Activated CD4-positive, alpha-beta T cell treated with anti-CD3 and anti-CD28 coated beads for 36 hours (primary cell): ENCODE measurements around the gene FBXL3. TPM values are rescaled to one million over a fixed set of nuclear protein-coding genes. Genes with fewer than 3 reads are reported as not detected.

ENCODE experiments used
- ATAC-seq: fragments of 200-7000 bp; cut with Tn5 transposase; one replicate; pipeline ENCODE4 v1.10.0; 2021; ENCODE audit warnings: mild to moderate bottlenecking, moderate library complexity
- CTCF ChIA-PET: fragments of 350-600 bp; sonication (Branson Sonifier 250); formaldehyde crosslinking; loops from one replicate; lab custom pipeline; 2021; ENCODE audit warnings: antibody characterized with exemption; lab: Charles Lee
- POLR2A ChIA-PET: fragments of 350-600 bp; sonication (Branson Sonifier 250); formaldehyde crosslinking; loops from one replicate; lab custom pipeline; 2021; ENCODE audit warnings: antibody characterized with exemption, inconsistent platforms; lab: Charles Lee
- DNase-seq: peaks from one replicate; pipeline ENCODE4 v3.0.0-alpha.2; 2020
- H3K27ac Mint-ChIP-seq: one replicate; pipeline ENCODE4 v1.8.0; 2021; ENCODE audit warnings: mixed read lengths
- H3K27me3 Mint-ChIP-seq: one replicate; pipeline ENCODE4 v1.8.0; 2021; ENCODE audit warnings: mixed read lengths
- H3K36me3 Mint-ChIP-seq: one replicate; pipeline ENCODE4 v1.8.0; 2021; ENCODE audit warnings: low read depth, mixed read lengths
- H3K4me1 Mint-ChIP-seq: one replicate; pipeline ENCODE4 v1.8.0; 2021; ENCODE audit warnings: mixed read lengths
- H3K4me3 Mint-ChIP-seq: one replicate; pipeline ENCODE4 v1.8.0; 2021; ENCODE audit warnings: mild to moderate bottlenecking, moderate library complexity, mixed read lengths
- H3K9me3 Mint-ChIP-seq: one replicate; pipeline ENCODE4 v1.8.0; 2021; ENCODE audit warnings: low read depth, mixed read lengths
- intact Hi-C, 2 experiments: fragments of 100-400 bp; cut with DNase I in 1 of 2; cut with micrococcal nuclease in 1 of 2; formaldehyde crosslinking; loops; one replicate each; pipeline versions ENCODE4 v1.14.2 to v1.15.1; 2022 to 2024; cut with DNase I, micrococcal nuclease
- total RNA-seq, 2 experiments: library from RNA; stranded (reverse); gene quantifications; one replicate each; pipeline ENCODE4 v1.2.3, GENCODE V29; 2021

FBXL3 gene
- total RNA-seq, 2 experiments from 2014 or later, result 28.4 to 31.6 TPM

GRCh38 chr13:77047649-77048343 is 20.8 kb upstream of the FBXL3 start:
- Mint-ChIP-seq H3K4me1 (peaks cover 4% of the 10 kb centered on the region), H3K9me3 (no peaks in the 10 kb centered on the region), H3K27ac (peak overlapping the region; percentile 45), H3K27me3 (no peaks in the 10 kb centered on the region), H3K4me3 (no peak overlapping the region), H3K36me3 (peaks cover 49% of the 10 kb centered on the region)
- ChIA-PET CTCF (no interaction called here), POLR2A (no interaction called here)
- DNase-seq (no peak), ATAC-seq (no peak)
- intact Hi-C loops, result no loop called here

GRCh38 chr13:77042566-77043177 is 15.7 kb upstream of the FBXL3 start:
- intact Hi-C loops, result no loop called here
- Mint-ChIP-seq H3K27ac (peak overlapping the region; percentile 44), H3K4me1 (peaks cover 8% of the 10 kb centered on the region), H3K4me3 (no peak overlapping the region), H3K36me3 (peaks cover 22% of the 10 kb centered on the region), H3K27me3 (no peaks in the 10 kb centered on the region), H3K9me3 (no peaks in the 10 kb centered on the region)
- no peak for DNase-seq
- ATAC-seq, result peak; percentile 58
- ChIA-PET CTCF (interaction anchor here (1.5 kb wide), 1 partner anchor 28 kb away, joined by 3 read pairs; no protein-coding TSS in a partner anchor), POLR2A (no interaction called here)

- no peak overlapping the region for H3K4me3 Mint-ChIP-seq
- no peaks in the 10 kb centered on the region for H3K27me3 Mint-ChIP-seq
- no peak for ATAC-seq
- peaks cover 12% of the 10 kb centered on the region for H3K36me3 Mint-ChIP-seq
- no peak overlapping the region for H3K27ac Mint-ChIP-seq
- POLR2A ChIA-PET, result no interaction called here
- DNase-seq, result no peak
- H3K9me3 Mint-ChIP-seq, result no peaks in the 10 kb centered on the region
- intact Hi-C loops, result no loop called here
- H3K4me1 Mint-ChIP-seq, result peaks cover 8% of the 10 kb centered on the region
- CTCF ChIA-PET, result interaction anchor here (0.7 to 1.5 kb wide), 3 partner anchors 13 to 1406 kb away, joined by 3 to 4 read pairs (median 3); no protein-coding TSS in a partner anchor
Observed at GRCh38 chr13:77040835-77041234, 13.9 kb upstream of the FBXL3 start.

GRCh38 chr13:77040076-77040475 is 13.1 kb upstream of the FBXL3 start:
- ChIA-PET POLR2A (no interaction called here), CTCF (interaction anchor here (0.6 kb wide), 1 partner anchor 80 kb away, joined by 5 read pairs; no protein-coding TSS in a partner anchor)
- H3K27ac Mint-ChIP-seq, result no peak overlapping the region
- H3K36me3 Mint-ChIP-seq, result peaks cover 11% of the 10 kb centered on the region
- no peak overlapping the region for H3K4me3 Mint-ChIP-seq
- no peak for DNase-seq
- H3K4me1 Mint-ChIP-seq, result peaks cover 9% of the 10 kb centered on the region
- no peaks in the 10 kb centered on the region for H3K27me3 Mint-ChIP-seq
- intact Hi-C loops, result no loop called here
- no peak for ATAC-seq
- no peaks in the 10 kb centered on the region for H3K9me3 Mint-ChIP-seq

GRCh38 chr13:77038907-77039480 is 12.0 kb upstream of the FBXL3 start:
- no peak for DNase-seq
- no peaks in the 10 kb centered on the region for H3K27me3 Mint-ChIP-seq

GRCh38 chr13:77036279-77036678 is 9.3 kb upstream of the FBXL3 start:
- DNase-seq, result no peak
- intact Hi-C loops, result no loop called here
- H3K4me1 Mint-ChIP-seq, result peaks cover 21% of the 10 kb centered on the region
- no peak overlapping the region for H3K27ac Mint-ChIP-seq
- peaks cover 2% of the 10 kb centered on the region for H3K36me3 Mint-ChIP-seq
- no peaks in the 10 kb centered on the region for H3K9me3 Mint-ChIP-seq
- ChIA-PET POLR2A (no interaction called here), CTCF (interaction anchor here (0.5 kb wide), 1 partner anchor 22 kb away, joined by 3 read pairs; no protein-coding TSS in a partner anchor)
- ATAC-seq, result no peak
- no peaks in the 10 kb centered on the region for H3K27me3 Mint-ChIP-seq
- no peak overlapping the region for H3K4me3 Mint-ChIP-seq

More at GRCh38 chr13:77038907-77039480, 12.0 kb upstream of the FBXL3 start:
- no peak overlapping the region for H3K4me3 Mint-ChIP-seq
- ATAC-seq, result no peak
- intact Hi-C loops, result no loop called here
- H3K36me3 Mint-ChIP-seq, result peaks cover 11% of the 10 kb centered on the region
- no peak overlapping the region for H3K27ac Mint-ChIP-seq
- CTCF ChIA-PET, result no interaction called here
- POLR2A ChIA-PET, result interaction anchor here (0.7 kb wide), 1 partner anchor 12 kb away, joined by 3 read pairs; the partner anchor contains the start of gene FBXL3
- no peaks in the 10 kb centered on the region for H3K9me3 Mint-ChIP-seq
- peaks cover 20% of the 10 kb centered on the region for H3K4me1 Mint-ChIP-seq

- ChIA-PET POLR2A (interaction anchor here (0.8 kb wide), 1 partner anchor 8 kb away, joined by 3 read pairs; no protein-coding TSS in a partner anchor), CTCF (no interaction called here)
- intact Hi-C loops, result no loop called here
Observed at GRCh38 chr13:77034881-77035280, 7.9 kb upstream of the FBXL3 start.

GRCh38 chr13:77033717-77034302 is 6.9 kb upstream of the FBXL3 start:
- ChIA-PET CTCF (interaction anchor here (0.6 to 0.7 kb wide), 2 partner anchors 31 to 700 kb away, joined by 3 read pairs; no protein-coding TSS in a partner anchor), POLR2A (no interaction called here)
- Mint-ChIP-seq H3K4me3 (no peak overlapping the region), H3K4me1 (peaks cover 24% of the 10 kb centered on the region), H3K27ac (no peak overlapping the region), H3K36me3 (peaks cover 2% of the 10 kb centered on the region), H3K9me3 (no peaks in the 10 kb centered on the region), H3K27me3 (no peaks in the 10 kb centered on the region)
- intact Hi-C loops, result no loop called here
- ATAC-seq (peak; percentile 94), DNase-seq (no peak)

More at GRCh38 chr13:77034881-77035280, 7.9 kb upstream of the FBXL3 start:
- Mint-ChIP-seq H3K27me3 (no peaks in the 10 kb centered on the region), H3K36me3 (peaks cover 2% of the 10 kb centered on the region), H3K9me3 (no peaks in the 10 kb centered on the region), H3K27ac (no peak overlapping the region), H3K4me3 (no peak overlapping the region), H3K4me1 (peaks cover 21% of the 10 kb centered on the region)
- DNase-seq (no peak), ATAC-seq (peak; percentile 57)

- ChIA-PET POLR2A (interaction anchor here (0.6 kb wide), 1 partner anchor 9 kb away, joined by 7 read pairs; no protein-coding TSS in a partner anchor), CTCF (interaction anchor here (0.6 to 1.5 kb wide), 2 partner anchors 11 to 105 kb away, joined by 3 read pairs; no protein-coding TSS in a partner anchor)
- no peak overlapping the region for H3K4me3 Mint-ChIP-seq
- ATAC-seq (no peak), DNase-seq (no peak)
- H3K4me1 Mint-ChIP-seq, result peaks cover 34% of the 10 kb centered on the region
- H3K27ac Mint-ChIP-seq, result no peak overlapping the region
- intact Hi-C loops, result no loop called here
- H3K27me3 Mint-ChIP-seq, result peaks cover 2% of the 10 kb centered on the region
- H3K36me3 Mint-ChIP-seq, result peaks cover 2% of the 10 kb centered on the region
- H3K9me3 Mint-ChIP-seq, result no peaks in the 10 kb centered on the region
Observed at GRCh38 chr13:77031656-77032243, 4.8 kb upstream of the FBXL3 start.

GRCh38 chr13:77029436-77029835 is 2.5 kb upstream of the FBXL3 start:
- H3K27me3 Mint-ChIP-seq, result peaks cover 2% of the 10 kb centered on the region
- peaks cover 3% of the 10 kb centered on the region for H3K36me3 Mint-ChIP-seq
- POLR2A ChIA-PET, result no interaction called here
- ATAC-seq (no peak), DNase-seq (no peak)
- H3K9me3 Mint-ChIP-seq, result no peaks in the 10 kb centered on the region
- no peak overlapping the region for H3K27ac Mint-ChIP-seq
- peaks cover 35% of the 10 kb centered on the region for H3K4me1 Mint-ChIP-seq
- CTCF ChIA-PET, result no interaction called here
- no peak overlapping the region for H3K4me3 Mint-ChIP-seq
- intact Hi-C loops, result loop anchor here (5.0 to 10.0 kb wide), 4 partner anchors 298 to 1702 kb away; partner anchors contain the start of gene MYCBP2 (in 1 of the 2)
